ENCODE results near the gene GDI1. TPM values are rescaled to one million over a fixed set of nuclear protein-coding genes. Genes with fewer than 3 reads are reported as not detected.

Gene GDI1
- total and polyA plus RNA-seq, 10 of the 15 experiments (the other 5 are each of a cell fraction or from before 2014, with no cell fraction given): 0.92 to 102 (median 49.6) TPM

DNA sequence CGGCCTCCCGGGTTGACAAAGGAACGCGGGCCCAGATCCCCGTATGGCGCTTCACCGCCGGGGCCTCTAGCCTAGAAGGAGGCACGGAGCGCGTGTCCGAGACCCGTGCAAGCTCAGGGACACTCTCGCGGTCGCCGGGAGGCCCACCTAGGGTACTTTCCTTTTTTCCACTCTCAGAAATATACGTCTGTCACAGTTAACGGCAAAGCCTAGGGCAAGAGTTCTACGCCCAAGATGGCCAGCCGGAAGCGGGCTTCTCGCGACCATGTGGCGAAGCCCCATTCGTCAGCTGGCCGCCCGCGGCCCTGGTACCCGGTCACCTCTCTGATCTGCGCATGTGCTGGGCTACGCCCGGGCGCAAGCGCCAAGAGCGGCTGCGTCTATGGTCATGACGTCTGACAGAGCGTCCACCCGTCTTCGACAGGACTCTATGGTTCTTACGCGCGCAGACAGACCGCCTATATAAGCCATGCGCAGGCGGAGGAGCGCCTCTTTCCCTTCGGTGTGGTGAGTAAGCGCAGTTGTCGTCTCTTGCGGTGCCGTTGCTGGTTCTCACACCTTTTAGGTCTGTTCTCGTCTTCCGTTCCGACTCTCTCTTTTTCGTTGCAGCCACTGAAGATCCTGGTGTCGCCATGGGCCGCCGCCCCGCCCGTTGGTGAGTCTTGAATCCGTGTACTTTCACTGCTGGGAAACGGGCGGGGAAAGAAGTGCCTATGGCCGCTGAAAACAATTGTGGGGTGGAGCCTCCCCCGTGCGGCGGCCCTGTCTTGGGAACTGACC is 38.9 kb upstream of the GDI1 start, which contains the start of gene RPL10 (continued):
- TF ChIP-seq, protein P1, sequence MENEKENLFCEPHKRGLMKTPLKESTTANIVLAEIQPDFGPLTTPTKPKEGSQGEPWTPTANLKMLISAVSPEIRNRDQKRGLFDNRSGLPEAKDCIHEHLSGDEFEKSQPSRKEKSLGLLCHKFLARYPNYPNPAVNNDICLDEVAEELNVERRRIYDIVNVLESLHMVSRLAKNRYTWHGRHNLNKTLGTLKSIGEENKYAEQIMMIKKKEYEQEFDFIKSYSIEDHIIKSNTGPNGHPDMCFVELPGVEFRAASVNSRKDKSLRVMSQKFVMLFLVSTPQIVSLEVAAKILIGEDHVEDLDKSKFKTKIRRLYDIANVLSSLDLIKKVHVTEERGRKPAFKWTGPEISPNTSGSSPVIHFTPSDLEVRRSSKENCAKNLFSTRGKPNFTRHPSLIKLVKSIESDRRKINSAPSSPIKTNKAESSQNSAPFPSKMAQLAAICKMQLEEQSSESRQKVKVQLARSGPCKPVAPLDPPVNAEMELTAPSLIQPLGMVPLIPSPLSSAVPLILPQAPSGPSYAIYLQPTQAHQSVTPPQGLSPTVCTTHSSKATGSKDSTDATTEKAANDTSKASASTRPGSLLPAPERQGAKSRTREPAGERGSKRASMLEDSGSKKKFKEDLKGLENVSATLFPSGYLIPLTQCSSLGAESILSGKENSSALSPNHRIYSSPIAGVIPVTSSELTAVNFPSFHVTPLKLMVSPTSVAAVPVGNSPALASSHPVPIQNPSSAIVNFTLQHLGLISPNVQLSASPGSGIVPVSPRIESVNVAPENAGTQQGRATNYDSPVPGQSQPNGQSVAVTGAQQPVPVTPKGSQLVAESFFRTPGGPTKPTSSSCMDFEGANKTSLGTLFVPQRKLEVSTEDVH (IDR thresholded peaks at IDR 0.05; ENCODE audit: low read depth, partially characterized antibody): no peak
- TF ChIP-seq, protein P2, sequence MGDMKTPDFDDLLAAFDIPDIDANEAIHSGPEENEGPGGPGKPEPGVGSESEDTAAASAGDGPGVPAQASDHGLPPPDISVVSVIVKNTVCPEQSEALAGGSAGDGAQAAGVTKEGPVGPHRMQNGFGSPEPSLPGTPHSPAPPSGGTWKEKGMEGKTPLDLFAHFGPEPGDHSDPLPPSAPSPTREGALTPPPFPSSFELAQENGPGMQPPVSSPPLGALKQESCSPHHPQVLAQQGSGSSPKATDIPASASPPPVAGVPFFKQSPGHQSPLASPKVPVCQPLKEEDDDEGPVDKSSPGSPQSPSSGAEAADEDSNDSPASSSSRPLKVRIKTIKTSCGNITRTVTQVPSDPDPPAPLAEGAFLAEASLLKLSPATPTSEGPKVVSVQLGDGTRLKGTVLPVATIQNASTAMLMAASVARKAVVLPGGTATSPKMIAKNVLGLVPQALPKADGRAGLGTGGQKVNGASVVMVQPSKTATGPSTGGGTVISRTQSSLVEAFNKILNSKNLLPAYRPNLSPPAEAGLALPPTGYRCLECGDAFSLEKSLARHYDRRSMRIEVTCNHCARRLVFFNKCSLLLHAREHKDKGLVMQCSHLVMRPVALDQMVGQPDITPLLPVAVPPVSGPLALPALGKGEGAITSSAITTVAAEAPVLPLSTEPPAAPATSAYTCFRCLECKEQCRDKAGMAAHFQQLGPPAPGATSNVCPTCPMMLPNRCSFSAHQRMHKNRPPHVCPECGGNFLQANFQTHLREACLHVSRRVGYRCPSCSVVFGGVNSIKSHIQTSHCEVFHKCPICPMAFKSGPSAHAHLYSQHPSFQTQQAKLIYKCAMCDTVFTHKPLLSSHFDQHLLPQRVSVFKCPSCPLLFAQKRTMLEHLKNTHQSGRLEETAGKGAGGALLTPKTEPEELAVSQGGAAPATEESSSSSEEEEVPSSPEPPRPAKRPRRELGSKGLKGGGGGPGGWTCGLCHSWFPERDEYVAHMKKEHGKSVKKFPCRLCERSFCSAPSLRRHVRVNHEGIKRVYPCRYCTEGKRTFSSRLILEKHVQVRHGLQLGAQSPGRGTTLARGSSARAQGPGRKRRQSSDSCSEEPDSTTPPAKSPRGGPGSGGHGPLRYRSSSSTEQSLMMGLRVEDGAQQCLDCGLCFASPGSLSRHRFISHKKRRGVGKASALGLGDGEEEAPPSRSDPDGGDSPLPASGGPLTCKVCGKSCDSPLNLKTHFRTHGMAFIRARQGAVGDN (IDR thresholded peaks at IDR 0.05): peak; percentile 61
- TF ChIP-seq LARP7 (IDR thresholded peaks at IDR 0.05): peak; percentile 54; the same call in 1 of the 2 replicates
- TF ChIP-seq BHLHE40 (IDR thresholded peaks at IDR 0.05; ENCODE audit: borderline replicate concordance in 1 of 2, low read depth in 2 of 2, low read length in 1 of 2): peak; percentile 4; a peak in 1 of 4 replicates
- no peak for TF ChIP-seq EP300 (IDR thresholded peaks at IDR 0.05; ENCODE audit: borderline replicate concordance in 1 of 2, control insufficient read depth in 1 of 2, low read depth in 2 of 2, low read length in 2 of 2)
- TF ChIP-seq, protein P3, sequence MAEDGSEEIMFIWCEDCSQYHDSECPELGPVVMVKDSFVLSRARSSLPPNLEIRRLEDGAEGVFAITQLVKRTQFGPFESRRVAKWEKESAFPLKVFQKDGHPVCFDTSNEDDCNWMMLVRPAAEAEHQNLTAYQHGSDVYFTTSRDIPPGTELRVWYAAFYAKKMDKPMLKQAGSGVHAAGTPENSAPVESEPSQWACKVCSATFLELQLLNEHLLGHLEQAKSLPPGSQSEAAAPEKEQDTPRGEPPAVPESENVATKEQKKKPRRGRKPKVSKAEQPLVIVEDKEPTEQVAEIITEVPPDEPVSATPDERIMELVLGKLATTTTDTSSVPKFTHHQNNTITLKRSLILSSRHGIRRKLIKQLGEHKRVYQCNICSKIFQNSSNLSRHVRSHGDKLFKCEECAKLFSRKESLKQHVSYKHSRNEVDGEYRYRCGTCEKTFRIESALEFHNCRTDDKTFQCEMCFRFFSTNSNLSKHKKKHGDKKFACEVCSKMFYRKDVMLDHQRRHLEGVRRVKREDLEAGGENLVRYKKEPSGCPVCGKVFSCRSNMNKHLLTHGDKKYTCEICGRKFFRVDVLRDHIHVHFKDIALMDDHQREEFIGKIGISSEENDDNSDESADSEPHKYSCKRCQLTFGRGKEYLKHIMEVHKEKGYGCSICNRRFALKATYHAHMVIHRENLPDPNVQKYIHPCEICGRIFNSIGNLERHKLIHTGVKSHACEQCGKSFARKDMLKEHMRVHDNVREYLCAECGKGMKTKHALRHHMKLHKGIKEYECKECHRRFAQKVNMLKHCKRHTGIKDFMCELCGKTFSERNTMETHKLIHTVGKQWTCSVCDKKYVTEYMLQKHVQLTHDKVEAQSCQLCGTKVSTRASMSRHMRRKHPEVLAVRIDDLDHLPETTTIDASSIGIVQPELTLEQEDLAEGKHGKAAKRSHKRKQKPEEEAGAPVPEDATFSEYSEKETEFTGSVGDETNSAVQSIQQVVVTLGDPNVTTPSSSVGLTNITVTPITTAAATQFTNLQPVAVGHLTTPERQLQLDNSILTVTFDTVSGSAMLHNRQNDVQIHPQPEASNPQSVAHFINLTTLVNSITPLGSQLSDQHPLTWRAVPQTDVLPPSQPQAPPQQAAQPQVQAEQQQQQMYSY (CRISPR knock-in tag; IDR thresholded peaks at IDR 0.05): no peak
- TF ChIP-seq, protein P4, sequence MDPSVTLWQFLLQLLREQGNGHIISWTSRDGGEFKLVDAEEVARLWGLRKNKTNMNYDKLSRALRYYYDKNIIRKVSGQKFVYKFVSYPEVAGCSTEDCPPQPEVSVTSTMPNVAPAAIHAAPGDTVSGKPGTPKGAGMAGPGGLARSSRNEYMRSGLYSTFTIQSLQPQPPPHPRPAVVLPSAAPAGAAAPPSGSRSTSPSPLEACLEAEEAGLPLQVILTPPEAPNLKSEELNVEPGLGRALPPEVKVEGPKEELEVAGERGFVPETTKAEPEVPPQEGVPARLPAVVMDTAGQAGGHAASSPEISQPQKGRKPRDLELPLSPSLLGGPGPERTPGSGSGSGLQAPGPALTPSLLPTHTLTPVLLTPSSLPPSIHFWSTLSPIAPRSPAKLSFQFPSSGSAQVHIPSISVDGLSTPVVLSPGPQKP (IDR thresholded peaks at IDR 0.05; ENCODE audit: low read depth, low read length): peak; percentile 95
- peak; percentile 59 for TF ChIP-seq MXI1 (IDR thresholded peaks at IDR 0.05; ENCODE audit: low read depth, low read length)
- no peak for TF ChIP-seq CBX5 (IDR thresholded peaks at IDR 0.05; ENCODE audit: low read depth)
- 0 out of 2 replicates have a peak, but pooled peaks have one; percentile 9 for TF ChIP-seq MTA2 (IDR thresholded peaks at IDR 0.05; ENCODE audit: low read depth)
- TF ChIP-seq SPI1 (IDR thresholded peaks at IDR 0.05; ENCODE audit: borderline replicate concordance, insufficient read depth, low read depth, low read length): no peak
- TF ChIP-seq, protein P5, sequence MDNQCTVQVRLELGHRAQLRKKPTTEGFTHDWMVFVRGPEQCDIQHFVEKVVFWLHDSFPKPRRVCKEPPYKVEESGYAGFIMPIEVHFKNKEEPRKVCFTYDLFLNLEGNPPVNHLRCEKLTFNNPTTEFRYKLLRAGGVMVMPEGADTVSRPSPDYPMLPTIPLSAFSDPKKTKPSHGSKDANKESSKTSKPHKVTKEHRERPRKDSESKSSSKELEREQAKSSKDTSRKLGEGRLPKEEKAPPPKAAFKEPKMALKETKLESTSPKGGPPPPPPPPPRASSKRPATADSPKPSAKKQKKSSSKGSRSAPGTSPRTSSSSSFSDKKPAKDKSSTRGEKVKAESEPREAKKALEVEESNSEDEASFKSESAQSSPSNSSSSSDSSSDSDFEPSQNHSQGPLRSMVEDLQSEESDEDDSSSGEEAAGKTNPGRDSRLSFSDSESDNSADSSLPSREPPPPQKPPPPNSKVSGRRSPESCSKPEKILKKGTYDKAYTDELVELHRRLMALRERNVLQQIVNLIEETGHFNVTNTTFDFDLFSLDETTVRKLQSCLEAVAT (IDR thresholded peaks at IDR 0.05): peak; percentile 86
- peak; percentile 100 for TF ChIP-seq POLR2AphosphoS5 (IDR thresholded peaks at IDR 0.05; ENCODE audit: low read length)
